DOHH2 (cell line): ENCODE data around the gene ANKS1B.

Source experiments
- H3F3A ChIP-seq: fragments of 200-600 bp; sonication (generic), shearing (Covaris generic); 2 replicates; pipeline ENCODE4 v1.6.0; 2016; ENCODE audit warnings: antibody characterized with exemption, mild to moderate bottlenecking; ENCODE audit not compliant: control insufficient read depth, insufficient read depth
- H3K27ac ChIP-seq: fragments of 200-600 bp; sonication (generic); 2 replicates; pipeline ENCODE4 v1.5.1; 2014; ENCODE audit warnings: low read depth, mild to moderate bottlenecking, low read length, moderate library complexity
- H3K27me3 ChIP-seq: fragments of 200-600 bp; sonication (generic); 2 replicates; pipeline ENCODE4 v1.6.1; 2014; ENCODE audit warnings: mild to moderate bottlenecking, low read length, mixed read lengths; ENCODE audit not compliant: control insufficient read depth
- H3K36me3 ChIP-seq: fragments of 200-600 bp; sonication (generic); 2 replicates; pipeline ENCODE4 v1.6.1; 2014; ENCODE audit warnings: mild to moderate bottlenecking, low read length, moderate library complexity, mixed read lengths; ENCODE audit not compliant: control insufficient read depth
- H3K4me1 ChIP-seq: fragments of 200-600 bp; sonication (generic); 2 replicates; pipeline ENCODE4 v1.6.1; 2014; ENCODE audit warnings: mild to moderate bottlenecking, low read length, mixed read lengths; ENCODE audit not compliant: control insufficient read depth
- H3K4me2 ChIP-seq: fragments of 200-600 bp; sonication (generic); 2 replicates; pipeline ENCODE4 v1.6.0; 2014; ENCODE audit warnings: mild to moderate bottlenecking, low read length, moderate library complexity
- H3K4me3 ChIP-seq: fragments of 200-600 bp; sonication (generic); 2 replicates; pipeline ENCODE4 v1.5.1; 2014; ENCODE audit warnings: mild to moderate bottlenecking, low read length, mixed read lengths
- H3K79me2 ChIP-seq: fragments of 200-600 bp; sonication (generic); 2 replicates; pipeline ENCODE4 v1.6.1; 2014; ENCODE audit warnings: mild to moderate bottlenecking, low read length, mixed read lengths; ENCODE audit not compliant: control insufficient read depth
- H3K9me2 ChIP-seq: fragments of 200-600 bp; sonication (generic); replicated peaks from 2 replicates; pipeline ENCODE4 v1.6.1; 2014; ENCODE audit warnings: mild to moderate bottlenecking, low read length, mixed read lengths; ENCODE audit not compliant: control insufficient read depth
- H3K9me3 ChIP-seq: fragments of 200-600 bp; sonication (generic); 2 replicates; pipeline ENCODE4 v1.6.1; 2014; ENCODE audit warnings: antibody characterized with exemption, low read length, mixed read lengths; ENCODE audit not compliant: control insufficient read depth, insufficient read depth
- H4K20me1 ChIP-seq: fragments of 200-600 bp; sonication (generic); 2 replicates; pipeline ENCODE4 v1.6.0; 2014; ENCODE audit warnings: low read depth, mild to moderate bottlenecking, antibody characterized with exemption, low read length, moderate library complexity; ENCODE audit not compliant: control insufficient read depth, insufficient read depth
- EZH2phosphoT487 ChIP-seq: fragments of 200-600 bp; sonication (generic); IDR thresholded peaks from 2 replicates; pipeline ENCODE4 v1.6.1; 2017; ENCODE audit warnings: borderline replicate concordance, mild to moderate bottlenecking, antibody characterized with exemption, low read length, moderate library complexity, mixed read lengths
- TF ChIP-seq, protein P1 (sequence below): fragments of 200-600 bp; sonication (generic); IDR thresholded peaks from one replicate; pipeline ENCODE4 v1.5.1; 2014; ENCODE audit warnings: antibody characterized with exemption, mild to moderate bottlenecking, low read depth, low read length; ENCODE audit not compliant: poor library complexity, severe bottlenecking

ANKS1B gene

DNA sequence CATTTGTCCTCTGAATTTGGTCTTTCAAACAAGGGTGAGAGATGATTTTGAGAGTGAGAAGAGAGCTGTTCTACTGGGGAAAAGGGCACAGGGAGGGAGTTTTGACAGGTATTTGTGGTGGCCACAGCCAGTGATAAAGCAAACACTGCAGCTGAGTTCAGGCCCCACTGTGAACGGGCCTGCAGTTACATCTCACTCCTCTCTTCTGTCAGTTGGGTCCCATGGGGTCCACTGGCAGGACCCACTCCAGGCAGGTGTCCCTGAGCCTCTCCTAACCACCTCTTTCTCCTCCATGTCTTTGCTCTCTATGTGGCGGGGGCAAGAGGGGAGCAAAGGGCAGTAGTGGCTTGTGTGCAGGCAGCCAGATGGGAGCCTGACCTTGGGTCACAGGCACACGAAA is 1044.8 kb downstream of the ANKS1B start:
- no peaks in the 10 kb centered on the region for H3K4me1 ChIP-seq
- H4K20me1 ChIP-seq: no peaks in the 10 kb centered on the region
- H3K4me3 ChIP-seq: no peak overlapping the region
- no peaks in the 10 kb centered on the region for H3F3A ChIP-seq
- H3K9me2 ChIP-seq: no peaks in the 10 kb centered on the region
- no peak for TF ChIP-seq EZH2phosphoT487
- TF ChIP-seq, protein P1, sequence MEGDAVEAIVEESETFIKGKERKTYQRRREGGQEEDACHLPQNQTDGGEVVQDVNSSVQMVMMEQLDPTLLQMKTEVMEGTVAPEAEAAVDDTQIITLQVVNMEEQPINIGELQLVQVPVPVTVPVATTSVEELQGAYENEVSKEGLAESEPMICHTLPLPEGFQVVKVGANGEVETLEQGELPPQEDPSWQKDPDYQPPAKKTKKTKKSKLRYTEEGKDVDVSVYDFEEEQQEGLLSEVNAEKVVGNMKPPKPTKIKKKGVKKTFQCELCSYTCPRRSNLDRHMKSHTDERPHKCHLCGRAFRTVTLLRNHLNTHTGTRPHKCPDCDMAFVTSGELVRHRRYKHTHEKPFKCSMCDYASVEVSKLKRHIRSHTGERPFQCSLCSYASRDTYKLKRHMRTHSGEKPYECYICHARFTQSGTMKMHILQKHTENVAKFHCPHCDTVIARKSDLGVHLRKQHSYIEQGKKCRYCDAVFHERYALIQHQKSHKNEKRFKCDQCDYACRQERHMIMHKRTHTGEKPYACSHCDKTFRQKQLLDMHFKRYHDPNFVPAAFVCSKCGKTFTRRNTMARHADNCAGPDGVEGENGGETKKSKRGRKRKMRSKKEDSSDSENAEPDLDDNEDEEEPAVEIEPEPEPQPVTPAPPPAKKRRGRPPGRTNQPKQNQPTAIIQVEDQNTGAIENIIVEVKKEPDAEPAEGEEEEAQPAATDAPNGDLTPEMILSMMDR: no peak
- H3K27me3 ChIP-seq: no peaks in the 10 kb centered on the region
- no peaks in the 10 kb centered on the region for H3K36me3 ChIP-seq
- H3K27ac ChIP-seq: no peak overlapping the region
- H3K9me3 ChIP-seq: no peaks in the 10 kb centered on the region
- H3K4me2 ChIP-seq: no peak overlapping the region
- H3K79me2 ChIP-seq: no peaks in the 10 kb centered on the region

DNA sequence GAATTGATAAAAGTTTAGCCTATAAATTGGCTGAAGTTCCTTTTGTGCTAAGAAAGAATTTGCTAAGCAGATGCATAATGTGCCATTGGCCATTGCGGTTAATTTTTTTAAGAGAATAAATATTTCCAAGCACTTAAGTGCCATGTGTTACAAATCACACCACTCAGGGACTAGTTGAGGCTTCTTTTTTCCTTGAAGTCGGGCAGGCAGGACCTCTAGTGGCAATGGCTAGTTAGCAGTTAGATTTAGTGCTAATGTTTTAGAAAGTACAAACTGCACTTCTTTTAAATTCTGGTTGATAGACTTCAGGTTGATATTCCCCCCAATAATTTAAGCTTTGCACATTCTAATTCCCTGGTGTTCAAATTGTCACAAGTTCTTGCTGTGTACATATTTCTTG is 1045.4 kb downstream of the ANKS1B start:
- H3K9me3 ChIP-seq: no peaks in the 10 kb centered on the region
- no peak overlapping the region for H3K27ac ChIP-seq
- no peak overlapping the region for H3K4me3 ChIP-seq
- no peaks in the 10 kb centered on the region for H3F3A ChIP-seq
- no peaks in the 10 kb centered on the region for H4K20me1 ChIP-seq
- TF ChIP-seq, protein P1: peak; percentile 48
- no peak for TF ChIP-seq EZH2phosphoT487
- H3K4me2 ChIP-seq: no peak overlapping the region
- H3K4me1 ChIP-seq: no peaks in the 10 kb centered on the region
- H3K79me2 ChIP-seq: no peaks in the 10 kb centered on the region
- no peaks in the 10 kb centered on the region for H3K9me2 ChIP-seq
- H3K36me3 ChIP-seq: no peaks in the 10 kb centered on the region
- H3K27me3 ChIP-seq: no peaks in the 10 kb centered on the region

DNA sequence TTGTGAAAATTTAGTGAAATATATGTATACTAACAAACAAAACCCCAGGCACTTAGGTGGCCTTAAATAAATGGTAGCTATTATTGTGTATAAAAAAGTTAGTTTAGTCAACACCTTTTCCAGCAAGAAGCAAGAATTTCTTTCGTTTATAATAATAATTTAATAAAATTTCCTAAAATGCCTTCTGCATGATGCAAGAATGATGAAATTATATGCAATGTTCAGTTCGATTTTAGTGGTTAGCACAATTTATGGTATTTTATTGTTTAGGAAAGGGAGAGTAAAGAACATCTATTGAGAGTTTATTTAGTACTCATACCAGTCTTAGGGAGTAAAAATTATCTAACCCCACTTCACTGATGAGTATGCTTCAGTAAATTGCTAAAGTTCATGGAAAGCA is 1048.9 kb downstream of the ANKS1B start:
- Histone ChIP-seq H3K27me3 (0 out of 2 replicates have a peak, but pooled peaks cover 4% of the 10 kb centered on the region), H3F3A (no peaks in the 10 kb centered on the region), H3K36me3 (no peaks in the 10 kb centered on the region), H3K4me2 (no peak overlapping the region), H3K9me3 (no peaks in the 10 kb centered on the region), H3K4me1 (no peaks in the 10 kb centered on the region), H3K9me2 (no peaks in the 10 kb centered on the region), H3K4me3 (no peak overlapping the region), H4K20me1 (no peaks in the 10 kb centered on the region), H3K79me2 (no peaks in the 10 kb centered on the region), H3K27ac (no peak overlapping the region)
- TF ChIP-seq EZH2phosphoT487: no peak
- TF ChIP-seq, protein P1: no peak

DNA sequence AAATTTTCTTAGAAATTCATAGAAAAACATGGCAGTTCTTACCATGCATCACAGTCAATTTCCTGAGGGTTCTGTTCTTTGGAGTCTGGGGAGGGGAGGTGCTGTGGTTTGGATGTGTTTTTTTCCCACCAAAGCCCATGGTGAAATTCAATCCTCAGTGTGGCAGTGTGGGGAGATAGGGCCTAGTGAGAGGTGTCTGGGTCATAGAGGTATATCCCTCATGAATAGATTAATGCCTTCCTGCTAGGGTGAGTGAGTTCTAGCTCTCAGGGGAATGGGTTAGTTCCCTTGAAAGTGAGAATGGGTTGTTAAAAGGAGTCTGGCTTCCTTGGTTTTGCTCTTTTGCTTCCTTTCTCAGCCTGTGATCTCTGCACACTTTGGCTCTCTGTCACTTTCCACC is 1061.9 kb downstream of the ANKS1B start:
- TF ChIP-seq, protein P1: no peak
- no peak for TF ChIP-seq EZH2phosphoT487
- Histone ChIP-seq H3K4me1 (no peaks in the 10 kb centered on the region), H4K20me1 (no peaks in the 10 kb centered on the region), H3K27ac (no peak overlapping the region), H3K4me2 (no peak overlapping the region), H3K9me2 (no peaks in the 10 kb centered on the region), H3F3A (no peaks in the 10 kb centered on the region), H3K36me3 (no peaks in the 10 kb centered on the region), H3K79me2 (no peaks in the 10 kb centered on the region), H3K4me3 (no peak overlapping the region), H3K9me3 (no peaks in the 10 kb centered on the region), H3K27me3 (no peaks in the 10 kb centered on the region)
